ENCODE measurements around the gene GNL1.
A peak's percentile ranks its signal among the peaks of the same experiment; 100 is the strongest.
"Not testable (repeated sequence)": the region's sequence is repeated elsewhere in the genome, so short reads cannot be mapped to it uniquely, and the experiment has no call there.

The GNL1 gene, protein sequence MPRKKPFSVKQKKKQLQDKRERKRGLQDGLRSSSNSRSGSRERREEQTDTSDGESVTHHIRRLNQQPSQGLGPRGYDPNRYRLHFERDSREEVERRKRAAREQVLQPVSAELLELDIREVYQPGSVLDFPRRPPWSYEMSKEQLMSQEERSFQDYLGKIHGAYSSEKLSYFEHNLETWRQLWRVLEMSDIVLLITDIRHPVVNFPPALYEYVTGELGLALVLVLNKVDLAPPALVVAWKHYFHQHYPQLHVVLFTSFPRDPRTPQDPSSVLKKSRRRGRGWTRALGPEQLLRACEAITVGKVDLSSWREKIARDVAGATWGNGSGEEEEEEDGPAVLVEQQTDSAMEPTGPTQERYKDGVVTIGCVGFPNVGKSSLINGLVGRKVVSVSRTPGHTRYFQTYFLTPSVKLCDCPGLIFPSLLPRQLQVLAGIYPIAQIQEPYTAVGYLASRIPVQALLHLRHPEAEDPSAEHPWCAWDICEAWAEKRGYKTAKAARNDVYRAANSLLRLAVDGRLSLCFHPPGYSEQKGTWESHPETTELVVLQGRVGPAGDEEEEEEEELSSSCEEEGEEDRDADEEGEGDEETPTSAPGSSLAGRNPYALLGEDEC

DNA sequence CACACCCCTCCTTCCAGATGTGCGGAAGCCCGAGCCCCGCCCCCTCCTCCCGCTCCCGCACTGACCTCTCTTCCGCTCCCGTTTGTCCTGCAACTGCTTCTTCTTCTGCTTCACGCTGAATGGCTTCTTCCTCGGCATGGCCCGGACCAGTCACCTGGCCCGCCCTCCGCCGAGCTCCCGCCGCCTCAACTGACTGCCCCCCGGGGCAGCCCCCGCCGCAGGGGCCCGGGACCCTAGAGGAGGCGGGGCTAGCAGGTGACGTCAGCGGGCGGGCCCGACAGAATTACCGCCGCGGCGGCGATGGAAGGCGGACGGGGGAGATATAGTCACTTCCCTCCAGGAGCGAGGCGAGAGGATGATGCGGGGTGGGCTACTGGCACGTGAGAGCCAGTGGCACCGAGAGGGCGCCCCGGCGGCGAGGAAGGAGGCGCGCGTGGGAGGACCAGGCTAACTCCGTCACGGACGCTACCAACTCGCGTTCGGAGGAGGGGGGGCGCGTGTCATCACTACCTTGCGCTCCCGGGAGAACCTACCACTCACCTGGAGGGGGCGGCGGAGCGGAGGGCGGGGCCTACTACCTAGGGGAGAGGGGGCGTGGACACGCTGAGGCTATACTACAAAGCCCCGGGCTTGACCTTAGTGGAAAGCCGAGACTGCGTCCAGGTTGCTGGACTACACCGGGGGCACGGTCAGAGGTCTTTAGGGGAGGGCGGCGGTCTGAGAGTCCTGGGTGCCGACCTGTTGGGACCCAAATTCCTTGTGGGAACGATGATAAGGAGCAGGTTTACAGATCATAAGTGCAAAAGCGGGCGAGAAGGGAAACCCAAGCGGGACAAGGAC, at the start of gene GNL1:
GNL1 (minus strand) TSS at position 424 of the 840 bp plus-strand sequence; CDS start at position 138, 286 bp downstream.
- peaks cover 34% of the 10 kb centered on the region for H3K36me3 Mint-ChIP-seq (ENCODE audit: insufficient read depth)

DNA sequence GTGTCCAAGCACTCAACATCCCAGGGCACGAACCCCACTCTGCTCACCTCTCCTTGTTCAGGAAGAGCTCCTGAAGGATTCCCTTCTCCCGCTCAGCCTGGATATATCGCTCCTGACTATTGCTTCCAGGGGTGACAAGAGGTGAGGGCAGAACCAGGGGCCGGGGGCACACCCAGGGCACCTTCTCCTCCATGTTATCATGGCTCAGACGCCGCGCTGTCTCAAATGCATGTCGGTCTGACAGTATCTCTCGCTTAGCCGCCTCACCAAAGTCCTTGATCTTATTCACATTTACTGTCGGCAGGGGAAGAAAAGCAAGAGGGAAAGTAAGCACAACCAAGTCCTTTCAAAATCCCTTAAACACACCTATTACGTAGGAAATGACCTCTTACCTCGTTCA, 47.7 kb upstream of the GNL1 start:
- Mint-ChIP-seq H3K27ac (ENCODE audit: low read depth) (no peak overlapping the region), H3K4me3 (no peak overlapping the region), H3K36me3 (ENCODE audit: insufficient read depth) (peaks cover 72% of the 10 kb centered on the region), H3K27me3 (no peaks in the 10 kb centered on the region), H3K9me3 (no peaks in the 10 kb centered on the region), H3K4me1 (peaks cover 45% of the 10 kb centered on the region)
- DNase-seq (ENCODE audit: low spot score in 2 of 2) (no peak), ATAC-seq (replicated peaks; ENCODE audit: extremely low read depth, poor library complexity, severe bottlenecking) (no peak)

More for the DNA sequence above, at the start of gene GNL1:
- Mint-ChIP-seq H3K4me1 (peaks cover 66% of the 10 kb centered on the region), H3K4me3 (peak within 1 kb of the TSS; percentile 94), H3K27me3 (no peaks in the 10 kb centered on the region), H3K27ac (ENCODE audit: low read depth) (peak within 1 kb of the TSS; percentile 99), H3K9me3 (no peaks in the 10 kb centered on the region)
- peak; percentile 90 for ATAC-seq (replicated peaks; ENCODE audit: extremely low read depth, poor library complexity, severe bottlenecking)
- peak; percentile 98 to 99 for DNase-seq (ENCODE audit: low spot score in 2 of 2)

DNA sequence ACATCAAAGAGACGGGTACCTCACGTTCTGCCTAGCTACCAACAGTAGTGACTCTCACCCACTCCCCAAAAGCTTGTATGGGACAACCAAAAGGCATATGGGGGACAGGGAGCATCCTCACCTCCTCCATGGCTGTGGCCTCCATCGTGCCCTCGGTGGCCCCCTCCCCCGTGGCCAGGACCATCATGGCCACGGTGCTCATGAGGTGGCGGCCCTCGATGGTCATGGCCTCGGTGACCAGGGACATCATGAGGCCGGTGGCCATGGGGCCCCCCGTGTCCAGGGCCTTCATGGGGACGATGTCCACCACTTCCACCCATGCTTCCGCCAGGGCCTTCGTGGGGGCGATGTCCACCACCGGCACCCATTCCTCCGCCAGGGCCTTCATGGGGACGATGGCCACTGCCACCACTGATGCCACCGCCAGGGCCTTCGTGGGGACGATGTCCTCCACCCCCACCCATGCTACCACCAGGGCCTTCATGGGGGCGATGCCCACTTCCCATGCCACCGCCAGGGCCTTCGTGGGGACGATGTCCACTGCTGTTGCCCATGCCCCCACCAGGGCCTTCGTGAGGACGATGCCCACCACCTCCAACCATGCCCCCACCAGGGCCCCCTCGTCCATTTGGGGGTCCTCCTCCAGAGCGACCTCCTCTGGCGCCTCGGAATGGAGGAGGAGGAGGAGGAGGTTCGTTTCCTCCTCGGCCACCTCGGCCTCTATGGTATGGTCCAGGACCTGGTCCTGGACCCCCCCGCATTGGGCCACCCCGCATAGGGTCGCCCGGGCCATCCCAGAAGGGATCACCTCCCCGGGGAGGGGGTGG, 45.7 kb upstream of the GNL1 start:
- no peaks in the 10 kb centered on the region for H3K27me3 Mint-ChIP-seq

DNA sequence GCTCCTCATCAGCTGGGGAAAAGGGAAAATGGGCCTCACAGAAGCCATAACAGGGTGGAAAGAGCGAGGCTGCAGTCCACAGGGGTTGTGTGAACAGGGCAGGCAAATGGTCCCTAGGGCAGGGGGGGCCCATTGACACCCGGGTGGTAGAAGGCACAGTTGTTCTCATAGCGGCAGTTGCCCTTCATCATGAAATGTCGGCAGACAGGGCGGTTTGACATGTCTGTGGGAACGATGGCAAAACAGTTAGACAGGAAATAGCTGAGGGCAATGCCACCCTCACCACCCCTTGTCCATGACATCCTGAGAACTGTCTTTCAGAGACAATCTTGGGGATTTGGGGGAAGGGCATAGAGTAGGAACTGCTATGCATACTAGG, 45.1 kb upstream of the GNL1 start:
- Mint-ChIP-seq H3K36me3 (ENCODE audit: insufficient read depth) (peaks cover 53% of the 10 kb centered on the region), H3K27me3 (no peaks in the 10 kb centered on the region), H3K4me3 (no peak overlapping the region), H3K4me1 (peaks cover 39% of the 10 kb centered on the region), H3K9me3 (no peaks in the 10 kb centered on the region), H3K27ac (ENCODE audit: low read depth) (peak overlapping the region; percentile 81)
- ATAC-seq (replicated peaks; ENCODE audit: extremely low read depth, poor library complexity, severe bottlenecking) = peak; percentile 60
- DNase-seq (ENCODE audit: low spot score in 2 of 2) = peak in 1 of 2 donors; percentile 33

More for the DNA sequence above, 45.7 kb upstream of the GNL1 start:
- Mint-ChIP-seq H3K4me3 (no peak overlapping the region), H3K27ac (ENCODE audit: low read depth) (peak overlapping the region; percentile 81), H3K4me1 (peaks cover 39% of the 10 kb centered on the region), H3K36me3 (ENCODE audit: insufficient read depth) (peaks cover 58% of the 10 kb centered on the region), H3K9me3 (no peaks in the 10 kb centered on the region)
- ATAC-seq (replicated peaks; ENCODE audit: extremely low read depth, poor library complexity, severe bottlenecking) (no peak), DNase-seq (ENCODE audit: low spot score in 2 of 2) (no peak)

DNA sequence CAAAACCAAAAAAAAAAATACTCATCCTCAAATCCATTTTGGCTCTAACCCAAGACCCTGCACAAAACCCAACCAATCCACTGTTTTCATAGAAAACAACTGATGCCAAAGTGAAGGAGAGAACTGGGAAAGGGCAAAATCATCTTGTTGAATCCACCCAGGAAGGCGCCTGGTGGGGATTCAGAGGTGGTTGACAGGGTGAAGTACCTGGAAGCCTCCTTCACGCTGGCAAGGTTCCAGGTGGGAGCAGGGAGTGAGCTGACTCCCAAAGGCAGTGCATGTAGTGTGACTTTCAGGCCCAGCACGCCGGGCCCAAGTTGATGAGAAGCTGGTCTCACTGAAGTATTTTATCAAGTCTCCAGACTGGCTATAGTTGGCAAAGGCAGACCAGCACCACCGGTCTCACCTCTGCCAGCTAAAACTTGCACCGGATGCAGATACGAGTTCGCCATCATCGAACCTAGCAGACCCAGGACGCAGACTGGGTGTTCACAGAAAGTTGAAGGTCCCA, 44.2 kb upstream of the GNL1 start:
- ATAC-seq (replicated peaks; ENCODE audit: extremely low read depth, poor library complexity, severe bottlenecking) = no peak
- H3K27ac Mint-ChIP-seq (ENCODE audit: low read depth) = peak overlapping the region; percentile 81
- H3K4me1 Mint-ChIP-seq = peaks cover 33% of the 10 kb centered on the region
- no peaks in the 10 kb centered on the region for H3K9me3 Mint-ChIP-seq
- no peaks in the 10 kb centered on the region for H3K27me3 Mint-ChIP-seq
- no peak for DNase-seq (ENCODE audit: low spot score in 2 of 2)
- no peak overlapping the region for H3K4me3 Mint-ChIP-seq
- H3K36me3 Mint-ChIP-seq (ENCODE audit: insufficient read depth) = peaks cover 46% of the 10 kb centered on the region

DNA sequence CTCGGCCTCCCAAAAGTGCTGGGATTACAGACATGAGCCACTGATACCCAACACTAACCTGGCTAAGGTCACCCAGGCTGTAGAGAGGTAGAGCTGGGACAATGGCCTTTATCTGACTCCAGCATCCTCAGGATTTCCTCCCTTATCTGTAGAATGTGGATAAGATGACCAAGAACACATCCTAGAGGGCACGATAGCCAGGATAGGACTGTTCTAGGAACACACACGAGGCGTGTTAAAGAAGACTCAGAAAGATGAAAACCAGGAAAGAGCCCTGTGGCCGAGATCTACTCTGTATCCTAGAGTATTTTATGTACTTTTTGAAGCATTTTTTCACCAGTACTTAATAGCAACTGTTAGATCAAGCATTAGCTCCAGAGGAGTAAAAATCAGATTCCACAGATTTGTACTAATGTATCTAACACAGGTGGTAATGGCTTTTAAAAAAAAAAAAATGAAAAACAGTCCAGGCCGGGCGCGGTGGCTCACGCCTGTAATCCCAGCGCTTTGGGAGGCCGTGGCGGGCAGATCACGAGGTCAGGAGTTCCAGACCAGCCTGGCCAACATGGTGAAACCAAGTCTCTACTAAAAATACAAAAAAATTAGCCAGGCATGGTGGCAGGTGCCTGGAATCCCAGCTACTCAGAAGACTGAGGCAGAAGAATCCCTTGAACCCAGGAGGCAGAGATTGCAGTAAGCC, 43.5 kb upstream of the GNL1 start:
- peak overlapping the region; percentile 19 for H3K27ac Mint-ChIP-seq (ENCODE audit: low read depth)
- H3K4me3 Mint-ChIP-seq = no peak overlapping the region
- H3K9me3 Mint-ChIP-seq = no peaks in the 10 kb centered on the region
- no peaks in the 10 kb centered on the region for H3K27me3 Mint-ChIP-seq
- DNase-seq (ENCODE audit: low spot score in 2 of 2) (no peak), ATAC-seq (replicated peaks; ENCODE audit: extremely low read depth, poor library complexity, severe bottlenecking) (no peak)
- peaks cover 41% of the 10 kb centered on the region for H3K36me3 Mint-ChIP-seq (ENCODE audit: insufficient read depth)
- peaks cover 33% of the 10 kb centered on the region for H3K4me1 Mint-ChIP-seq

DNA sequence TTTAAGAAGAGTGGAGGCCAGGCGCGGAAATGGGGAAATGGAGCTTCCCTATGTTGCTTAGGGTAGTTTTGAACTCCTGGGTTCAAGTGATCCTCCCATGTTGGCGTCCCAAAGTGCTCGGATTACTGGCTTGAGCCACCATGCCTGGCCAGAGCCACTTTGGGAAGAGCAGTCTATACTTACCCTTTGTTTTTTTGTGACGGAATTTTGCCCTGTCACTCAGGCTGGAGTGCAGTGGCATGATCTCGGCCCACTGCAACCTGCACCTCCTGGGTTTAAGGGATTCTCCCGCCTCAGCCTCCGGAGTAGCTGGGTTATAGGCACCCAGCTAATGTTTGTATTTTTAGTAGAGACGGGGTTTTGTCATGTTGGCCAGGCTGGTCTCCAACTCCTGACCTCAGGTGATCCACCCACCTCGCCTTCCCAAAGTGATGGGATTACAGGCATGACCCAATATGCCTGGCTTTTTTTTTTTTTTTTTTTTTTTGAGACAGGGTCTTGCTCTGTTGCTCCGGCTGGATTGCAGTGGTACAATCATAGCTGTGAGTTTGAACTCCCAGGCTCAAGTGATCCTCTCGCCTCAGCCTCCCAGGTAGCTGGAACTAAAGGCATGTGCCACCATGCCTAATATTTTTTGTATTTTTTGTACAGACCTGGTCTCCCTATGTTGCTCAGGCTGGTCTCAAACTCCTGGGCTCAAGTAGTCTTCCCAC, 42.8 kb upstream of the GNL1 start:
- Mint-ChIP-seq H3K27me3 (no peaks in the 10 kb centered on the region), H3K4me1 (peaks cover 33% of the 10 kb centered on the region), H3K4me3 (no peak overlapping the region), H3K9me3 (no peaks in the 10 kb centered on the region), H3K36me3 (ENCODE audit: insufficient read depth) (peaks cover 35% of the 10 kb centered on the region), H3K27ac (ENCODE audit: low read depth) (peak overlapping the region; percentile 19)
- ATAC-seq (replicated peaks; ENCODE audit: extremely low read depth, poor library complexity, severe bottlenecking) (no peak), DNase-seq (ENCODE audit: low spot score in 2 of 2) (no peak)

DNA sequence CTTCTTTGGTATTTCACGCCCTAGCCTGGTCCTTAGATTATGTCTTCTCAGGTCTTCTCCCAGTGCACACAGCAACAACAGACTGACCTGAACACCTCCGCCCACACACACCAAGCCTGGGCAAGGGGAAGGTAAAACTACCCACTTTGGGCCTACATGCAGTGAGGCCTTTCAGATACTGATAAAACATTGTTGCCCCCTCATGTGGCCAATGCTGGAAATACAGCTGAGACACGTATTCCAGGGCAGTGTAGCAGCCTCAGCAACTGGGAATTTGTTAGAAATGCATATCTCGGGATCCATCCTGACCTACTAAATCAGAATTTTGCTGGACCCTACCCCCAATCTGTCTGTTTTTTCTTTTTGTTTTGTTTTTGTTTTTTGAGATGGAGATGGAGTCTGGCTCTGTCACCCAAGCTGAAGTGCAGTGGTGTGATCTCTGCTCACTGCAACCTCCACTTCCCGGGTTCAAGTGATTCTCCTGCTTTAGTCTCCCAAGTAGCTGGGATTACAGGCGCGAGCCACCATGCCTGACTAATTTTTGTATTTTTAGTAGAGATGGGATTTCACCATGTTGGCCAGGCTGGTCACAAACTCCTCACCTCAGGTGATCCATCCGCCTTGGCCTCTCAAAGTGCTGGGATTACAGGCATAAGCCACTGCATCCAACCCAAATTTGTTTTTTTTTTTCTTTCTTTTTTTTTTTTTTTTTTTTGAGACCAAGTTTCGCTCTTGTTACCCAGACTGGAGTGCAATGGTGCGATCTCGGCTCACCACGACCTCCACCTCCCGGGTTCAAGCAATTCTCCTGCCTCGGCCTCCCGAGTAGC, 41.2 kb upstream of the GNL1 start:
- H3K36me3 Mint-ChIP-seq (ENCODE audit: insufficient read depth) = peaks cover 24% of the 10 kb centered on the region

DNA sequence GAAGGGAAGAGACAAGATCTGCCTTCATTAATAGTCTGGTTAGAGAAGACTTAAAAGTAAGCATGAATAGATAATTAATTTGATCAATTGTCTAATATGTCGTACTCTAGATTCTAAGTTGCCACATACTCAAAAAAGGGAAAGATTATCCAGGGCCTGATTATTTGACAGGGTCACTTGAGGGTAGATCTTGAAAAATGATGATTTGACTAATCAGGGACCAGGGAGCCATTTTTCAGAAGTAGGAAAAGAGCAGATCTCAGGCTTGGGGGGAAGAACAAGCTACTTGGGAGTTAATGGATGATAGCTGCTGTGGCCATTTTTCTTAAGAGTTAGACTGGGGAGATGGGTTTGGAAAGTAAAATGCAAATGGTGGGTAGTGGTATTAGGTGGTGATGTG, 36.0 kb upstream of the GNL1 start:
- DNase-seq (ENCODE audit: low spot score in 2 of 2) (no peak), ATAC-seq (replicated peaks; ENCODE audit: extremely low read depth, poor library complexity, severe bottlenecking) (no peak)
- Mint-ChIP-seq H3K4me3 (no peak overlapping the region), H3K9me3 (no peaks in the 10 kb centered on the region), H3K27me3 (no peaks in the 10 kb centered on the region), H3K36me3 (ENCODE audit: insufficient read depth) (peaks cover 55% of the 10 kb centered on the region), H3K27ac (ENCODE audit: low read depth) (peak overlapping the region; percentile 45), H3K4me1 (peaks cover 13% of the 10 kb centered on the region)

More for the DNA sequence above, 41.2 kb upstream of the GNL1 start:
- H3K9me3 Mint-ChIP-seq, H3K4me3 Mint-ChIP-seq, H3K27me3 Mint-ChIP-seq: not testable (repeated sequence)
- DNase-seq (ENCODE audit: low spot score in 2 of 2) = peak; percentile 74 to 82
- H3K27ac Mint-ChIP-seq (ENCODE audit: low read depth) = peak overlapping the region; percentile 7
- peaks cover 26% of the 10 kb centered on the region for H3K4me1 Mint-ChIP-seq
- ATAC-seq (replicated peaks; ENCODE audit: extremely low read depth, poor library complexity, severe bottlenecking) = peak; percentile 83

DNA sequence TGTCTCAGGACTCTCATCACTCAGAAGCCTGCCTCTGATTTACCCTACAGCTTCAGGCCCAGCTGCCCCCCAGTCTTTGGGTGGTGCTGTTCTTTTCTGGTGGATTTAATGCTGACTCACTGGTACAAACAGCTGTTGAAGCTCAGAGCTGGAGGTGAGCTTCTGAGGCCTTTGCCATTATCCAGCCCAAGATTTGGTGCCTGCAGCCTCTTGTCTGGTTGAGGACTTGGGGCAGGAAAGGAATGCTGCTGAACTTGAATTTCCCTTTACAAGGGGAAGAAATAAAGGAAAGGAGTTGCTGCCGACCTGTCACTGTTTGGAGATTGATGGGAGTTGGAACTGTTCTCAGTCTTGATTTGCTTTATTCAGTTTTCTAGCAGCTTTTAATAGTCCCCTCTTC, 34.7 kb upstream of the GNL1 start:
- Mint-ChIP-seq H3K4me1 (peaks cover 9% of the 10 kb centered on the region), H3K4me3 (no peak overlapping the region), H3K9me3 (no peaks in the 10 kb centered on the region), H3K27me3 (no peaks in the 10 kb centered on the region), H3K27ac (ENCODE audit: low read depth) (no peak overlapping the region), H3K36me3 (ENCODE audit: insufficient read depth) (peaks cover 63% of the 10 kb centered on the region)
- DNase-seq (ENCODE audit: low spot score in 2 of 2) (no peak), ATAC-seq (replicated peaks; ENCODE audit: extremely low read depth, poor library complexity, severe bottlenecking) (no peak)
